Activated T-helper 9 cell treated with anti-CD3 and anti-CD28 coated beads, Interleukin-2, amount 50 U/mL, for 16 hours (primary cell): ENCODE measurements around the gene KYAT1.
A peak's percentile ranks its signal among the peaks of the same experiment; 100 is the strongest.

Experiments
- DNase-seq: peaks from one replicate; pipeline ENCODE4 v3.0.0-alpha.2; 2020; ENCODE audit warnings: low read depth

The KYAT1 gene

DNA sequence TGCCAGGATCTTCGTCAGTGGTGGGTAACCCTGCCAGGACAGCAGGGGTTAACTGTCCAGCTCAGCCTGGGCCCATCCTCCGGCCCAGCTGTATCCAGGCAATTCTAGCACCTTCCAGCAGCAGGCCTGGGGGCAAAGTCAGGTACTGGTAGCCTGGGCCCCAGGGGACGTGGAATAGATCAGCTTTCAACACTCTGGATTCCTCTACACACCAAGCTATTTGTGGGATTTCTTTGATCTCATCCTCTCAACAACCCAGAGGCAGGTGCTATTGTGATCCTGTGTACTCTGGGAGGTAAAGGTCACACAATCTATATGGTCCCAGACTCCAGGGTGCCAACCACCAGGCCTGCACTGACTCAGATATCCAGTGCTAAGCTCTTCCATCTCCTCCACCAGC is 43.4 kb downstream of the KYAT1 start:
- DNase-seq: no peak

GRCh38 chr9:128836509-128837145 is 45.1 kb downstream of the KYAT1 start:
- no peak for DNase-seq

- no peak for DNase-seq
Observed at GRCh38 chr9:128835246-128836210, 46.2 kb downstream of the KYAT1 start.

- no peak for DNase-seq
Observed at GRCh38 chr9:128833696-128834095, 48.1 kb downstream of the KYAT1 start.

- peak; percentile 90 for DNase-seq
Observed at GRCh38 chr9:128829477-128830251, 52.1 kb downstream of the KYAT1 start, which contains the start of gene SPOUT1. SPOUT1 (minus strand) TSS chr9:128829794; CDS start chr9:128829780, 14 bp downstream.

DNA sequence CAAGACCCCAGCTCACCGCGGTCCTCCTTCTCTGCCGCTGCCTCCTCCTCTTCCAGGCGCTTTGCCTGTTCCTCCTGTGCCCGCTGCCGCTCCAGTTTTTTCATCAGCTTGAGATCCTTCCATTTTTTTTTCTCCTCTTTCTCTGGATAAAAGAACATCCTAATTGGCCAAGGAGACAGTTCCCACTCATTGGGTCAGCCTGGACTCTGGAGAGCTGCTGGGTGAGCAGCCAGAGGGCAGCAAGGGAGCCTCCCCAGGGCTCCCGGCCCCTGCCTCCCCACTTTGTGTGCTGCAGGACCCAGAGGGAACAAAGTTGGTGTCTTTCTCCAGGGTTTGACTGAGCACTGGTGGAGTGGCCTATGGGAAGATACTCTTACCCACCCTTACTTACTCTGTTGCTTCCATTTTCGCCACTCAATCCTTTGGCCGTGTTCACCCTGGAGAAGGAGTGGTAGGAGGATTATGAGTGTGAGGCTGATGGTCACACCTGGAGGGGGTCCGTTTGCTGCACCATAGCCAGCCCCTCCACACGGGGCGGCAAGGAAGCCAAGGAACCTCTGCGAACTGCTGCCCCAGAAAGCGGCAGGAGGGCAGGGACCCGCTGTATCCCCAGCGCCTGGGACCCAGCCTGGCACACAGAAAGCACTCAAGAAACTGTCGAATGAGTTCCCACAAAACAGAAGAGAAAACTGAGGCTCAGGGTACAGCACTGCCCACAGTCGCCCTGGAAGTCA is 52.9 kb downstream of the KYAT1 start:
- DNase-seq: no peak

DNA sequence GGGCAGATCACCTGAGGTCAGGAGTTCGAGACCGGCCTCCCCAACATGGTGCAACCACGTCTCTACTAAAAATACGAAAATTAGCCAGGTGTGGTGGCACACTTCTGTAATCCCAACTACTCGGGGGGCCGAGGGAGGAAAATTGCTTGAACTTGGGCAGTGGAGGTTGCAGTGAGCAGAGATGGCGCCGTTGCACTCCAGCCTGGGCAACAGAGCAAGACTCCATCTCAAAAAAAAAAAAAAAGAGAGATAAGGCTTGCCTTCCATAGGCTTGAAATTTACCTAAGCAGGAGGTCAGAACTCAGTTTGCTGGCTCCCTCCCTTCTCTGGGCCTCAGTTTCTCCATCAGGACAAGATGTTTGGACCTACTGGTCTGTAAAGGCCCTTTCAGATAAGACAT is 53.5 kb downstream of the KYAT1 start:
- DNase-seq: no peak

GRCh38 chr9:128825923-128826700 is 55.6 kb downstream of the KYAT1 start:
- no peak for DNase-seq

GRCh38 chr9:128824911-128825310 is 56.8 kb downstream of the KYAT1 start:
- DNase-seq: no peak

- DNase-seq: no peak
Observed at GRCh38 chr9:128823903-128824406, 57.8 kb downstream of the KYAT1 start.

DNA sequence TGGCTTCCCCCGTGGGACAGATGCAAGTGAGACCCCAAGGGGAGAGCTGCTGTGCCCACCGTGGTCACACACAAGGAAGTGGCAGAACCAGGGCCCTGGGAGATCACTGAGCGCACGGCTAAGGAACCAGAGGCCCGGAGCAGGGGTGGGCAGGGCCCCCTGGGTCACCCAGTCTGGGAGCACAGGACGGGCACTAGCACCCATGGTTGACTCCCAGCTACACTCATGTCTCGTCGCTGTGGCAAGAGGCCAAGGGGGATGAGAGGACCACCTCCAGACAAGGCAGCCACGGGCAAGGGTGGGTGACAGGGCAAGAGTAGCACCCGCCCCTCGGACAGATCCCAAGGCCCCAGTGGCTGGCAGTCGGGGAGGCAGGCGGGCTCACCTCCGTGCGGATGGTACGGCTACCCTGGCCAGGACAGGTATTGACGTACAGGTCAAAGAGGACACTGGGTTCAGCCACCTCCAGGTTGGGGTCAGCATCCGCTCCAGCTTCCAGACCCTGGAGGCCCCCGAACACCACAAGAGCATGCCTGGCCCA is 58.3 kb downstream of the KYAT1 start:
- DNase-seq: no peak

DNA sequence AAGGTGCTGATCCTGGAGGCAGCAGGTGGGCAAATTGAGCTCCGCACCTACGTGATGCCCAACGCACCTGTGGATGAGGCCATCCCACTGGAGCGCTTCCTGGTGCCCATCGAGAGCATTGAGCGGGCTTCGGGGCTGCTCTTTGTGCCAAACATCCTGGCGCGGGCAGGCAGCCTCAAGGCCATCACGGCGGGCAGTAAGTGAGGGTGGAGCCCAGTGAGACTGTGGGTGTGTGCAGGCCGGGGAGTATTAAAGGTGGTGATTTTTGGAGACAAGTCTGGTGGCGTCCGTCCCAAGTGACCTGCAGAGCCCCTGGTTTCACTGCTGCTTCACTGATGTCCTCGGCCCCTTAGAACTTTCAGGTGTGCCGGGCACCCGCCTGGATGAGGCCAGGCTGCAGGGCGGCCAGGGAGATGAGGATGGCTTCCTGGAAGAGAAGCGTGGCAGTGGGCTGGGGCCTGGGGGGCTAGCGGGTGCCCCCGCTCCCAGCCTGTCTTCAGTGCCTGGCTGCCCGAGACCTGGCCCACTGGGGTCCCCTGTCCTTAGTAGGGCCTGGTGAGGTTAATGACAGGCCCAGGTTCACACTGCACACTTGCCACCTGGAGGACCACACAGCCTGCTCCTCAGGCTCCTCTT is 59.2 kb downstream of the KYAT1 start:
- DNase-seq: no peak

DNA sequence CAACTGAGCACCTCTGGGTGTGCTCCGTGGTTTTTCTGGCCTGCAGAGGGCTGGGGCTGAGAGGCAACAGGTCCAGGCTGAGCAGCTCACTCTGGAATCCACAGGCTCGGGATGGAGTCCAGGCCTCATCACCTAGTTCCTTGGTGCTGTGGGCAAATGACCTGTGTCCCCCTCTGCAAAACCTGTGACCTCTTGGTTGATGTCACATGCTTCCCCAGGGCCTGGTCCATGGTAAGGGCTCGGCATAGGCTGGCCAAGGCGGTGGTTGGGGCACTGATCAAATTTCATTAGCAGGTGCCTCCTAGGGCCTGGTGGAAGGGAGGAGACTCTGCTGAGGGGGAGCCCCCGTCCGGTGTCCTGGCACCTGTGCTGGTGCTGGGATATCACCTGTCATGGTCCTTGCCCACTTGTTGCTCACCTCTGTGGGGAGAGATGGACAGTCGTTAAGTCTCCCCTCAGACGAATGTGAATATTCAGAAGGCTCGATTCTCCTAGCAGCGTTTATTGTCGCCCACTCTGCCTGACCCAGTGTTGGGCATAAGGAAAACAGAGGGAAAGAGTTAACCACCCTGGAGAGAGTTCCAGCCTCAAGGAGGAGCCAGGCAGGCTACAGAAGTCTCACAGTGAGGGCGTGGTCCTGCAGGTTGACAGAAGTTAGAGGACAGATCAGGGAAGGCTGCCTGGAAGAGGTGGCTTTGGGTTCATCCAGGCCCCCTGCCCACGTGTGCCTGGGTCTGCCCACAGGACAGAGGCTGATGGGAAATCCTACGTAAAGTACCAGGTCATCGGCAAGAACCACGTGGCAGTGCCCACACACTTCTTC is 60.0 kb downstream of the KYAT1 start:
- no peak for DNase-seq

- no peak for DNase-seq
Observed at GRCh38 chr9:128820665-128821583, 60.8 kb downstream of the KYAT1 start.

DNA sequence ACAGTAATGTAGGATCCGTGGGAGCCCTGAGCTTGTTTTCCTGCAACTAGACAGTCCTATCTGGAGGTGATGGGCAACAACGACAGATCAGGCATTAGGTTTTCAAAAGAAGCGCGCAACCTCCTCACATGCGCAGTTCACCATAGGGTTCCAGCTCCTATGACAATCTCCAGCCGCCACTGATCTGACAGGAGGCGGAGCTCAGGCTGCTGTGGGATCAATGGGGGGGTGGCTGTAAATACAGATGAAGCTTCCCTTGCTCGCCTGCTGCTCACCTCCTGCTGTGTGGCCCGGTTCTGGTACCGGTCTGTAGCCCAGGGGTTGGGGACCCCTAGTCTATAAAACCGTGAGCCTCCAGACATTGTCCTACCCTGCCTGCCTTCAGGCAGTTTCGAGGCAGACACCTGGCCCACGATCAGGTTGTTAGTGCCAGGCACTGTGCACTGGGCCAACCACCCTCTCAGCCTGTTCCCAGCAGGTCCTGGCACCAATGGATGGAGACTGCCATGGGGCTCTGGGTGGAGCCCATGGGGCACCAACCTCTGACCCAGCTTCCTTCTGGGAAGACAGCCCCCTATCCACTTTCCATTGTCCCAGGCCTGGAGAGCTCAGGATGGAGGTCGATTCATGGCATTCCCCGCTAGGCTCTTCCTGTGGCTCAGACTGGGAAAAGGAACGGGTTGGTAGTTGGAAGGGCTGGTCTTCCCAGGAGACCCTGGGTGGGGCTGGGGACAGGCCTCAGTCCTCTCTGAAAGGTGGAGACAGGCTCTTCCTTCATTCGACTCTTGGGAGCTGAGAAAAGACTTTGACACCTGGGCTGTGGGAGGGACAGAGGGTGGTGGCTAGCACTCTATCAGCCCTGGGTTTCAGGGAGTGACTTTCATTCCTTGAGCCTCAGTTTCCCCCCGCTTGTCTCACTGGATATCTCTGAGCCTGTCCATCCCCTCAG is 61.8 kb downstream of the KYAT1 start:
- no peak for DNase-seq

- DNase-seq: peak; percentile 25
Observed at GRCh38 chr9:128818839-128819715, 62.7 kb downstream of the KYAT1 start.
